ENCODE results near the gene OR10AD1.
"Not testable (repeated sequence)": the region's sequence is repeated elsewhere in the genome, so short reads cannot be mapped to it uniquely, and the experiment has no call there.

Gene OR10AD1

GRCh38 chr12:48221645-48222044 lies 18.6 kb upstream of the OR10AD1 start:
- no peak overlapping the region for H3K4me3 ChIP-seq (ENCODE audit: low read depth, low read length)
- TF ChIP-seq MYC (IDR thresholded peaks at IDR 0.05; ENCODE audit: low read depth, low read length), result no peak
- TF ChIP-seq, protein P1, sequence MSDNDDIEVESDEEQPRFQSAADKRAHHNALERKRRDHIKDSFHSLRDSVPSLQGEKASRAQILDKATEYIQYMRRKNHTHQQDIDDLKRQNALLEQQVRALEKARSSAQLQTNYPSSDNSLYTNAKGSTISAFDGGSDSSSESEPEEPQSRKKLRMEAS (IDR thresholded peaks at IDR 0.05; ENCODE audit: low read depth, low read length), result no peak
- TF ChIP-seq POLR2A (IDR thresholded peaks at IDR 0.05; ENCODE audit: extremely low read depth, insufficient read length), result no peak
- TF ChIP-seq CTCF (IDR thresholded peaks at IDR 0.05; ENCODE audit: low read depth, low read length), result no peak
- no peak for DNase-seq (ENCODE audit: low read depth)

GRCh38 chr12:48220701-48221100 lies 17.6 kb upstream of the OR10AD1 start:
- DNase-seq (ENCODE audit: low read depth), result no peak
- H3K4me3 ChIP-seq (ENCODE audit: low read depth, low read length), result no peak overlapping the region
- TF ChIP-seq POLR2A (IDR thresholded peaks at IDR 0.05; ENCODE audit: extremely low read depth, insufficient read length), result no peak
- TF ChIP-seq MYC (IDR thresholded peaks at IDR 0.05; ENCODE audit: low read depth, low read length), result no peak
- TF ChIP-seq, protein P1 (IDR thresholded peaks at IDR 0.05; ENCODE audit: low read depth, low read length), result no peak
- no peak for TF ChIP-seq CTCF (IDR thresholded peaks at IDR 0.05; ENCODE audit: low read depth, low read length)

DNA sequence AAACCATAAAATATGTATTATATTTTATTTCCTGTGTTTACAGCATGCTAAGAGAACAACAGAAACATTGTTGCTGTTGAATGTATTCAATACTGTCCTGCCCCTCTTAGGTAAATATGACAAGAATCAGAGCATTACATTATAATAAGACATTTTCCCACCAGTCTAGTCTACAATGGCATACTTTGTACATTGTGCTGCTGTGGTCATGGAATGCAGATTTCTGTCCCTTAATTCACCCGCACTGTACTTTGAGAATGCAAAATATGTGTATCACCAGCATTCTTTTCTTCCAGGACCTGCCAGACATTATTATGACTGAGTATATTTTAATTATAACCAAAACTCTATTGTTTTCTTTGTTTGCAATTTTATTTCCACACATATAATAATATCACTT lies 16.5 kb upstream of the OR10AD1 start:
- no peak for TF ChIP-seq MYC (IDR thresholded peaks at IDR 0.05; ENCODE audit: low read depth, low read length)
- TF ChIP-seq CTCF (IDR thresholded peaks at IDR 0.05; ENCODE audit: low read depth, low read length), result no peak
- DNase-seq (ENCODE audit: low read depth), result no peak
- H3K4me3 ChIP-seq (ENCODE audit: low read depth, low read length), result no peak overlapping the region

DNA sequence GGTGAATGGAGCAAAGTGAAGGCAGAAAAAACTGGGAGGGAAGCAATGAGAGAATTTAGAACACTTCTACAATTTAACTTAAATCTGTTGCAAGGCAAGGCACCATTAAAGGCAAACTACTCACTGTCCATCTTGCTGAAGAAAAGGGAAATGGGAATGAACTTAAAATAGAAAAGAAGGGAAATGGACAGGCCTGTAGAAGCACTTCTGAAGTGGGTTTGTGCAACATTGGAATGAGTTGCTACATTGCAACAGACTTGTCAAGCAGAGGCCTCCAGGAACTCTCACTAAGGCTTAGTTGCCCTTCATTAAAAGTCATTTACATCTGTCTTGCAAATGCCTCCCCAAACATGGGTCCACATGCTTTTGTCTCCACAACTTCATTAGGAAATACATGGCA lies 13.7 kb upstream of the OR10AD1 start:
- H3K4me3 ChIP-seq (ENCODE audit: low read depth, low read length), result no peak overlapping the region
- peak; percentile 73 for DNase-seq (ENCODE audit: low read depth)
- TF ChIP-seq, protein P1 (IDR thresholded peaks at IDR 0.05; ENCODE audit: low read depth, low read length), result no peak
- TF ChIP-seq POLR2A (IDR thresholded peaks at IDR 0.05; ENCODE audit: extremely low read depth, insufficient read length), result no peak
- TF ChIP-seq CTCF (IDR thresholded peaks at IDR 0.05; ENCODE audit: low read depth, low read length), result no peak
- no peak for TF ChIP-seq MYC (IDR thresholded peaks at IDR 0.05; ENCODE audit: low read depth, low read length)

DNA sequence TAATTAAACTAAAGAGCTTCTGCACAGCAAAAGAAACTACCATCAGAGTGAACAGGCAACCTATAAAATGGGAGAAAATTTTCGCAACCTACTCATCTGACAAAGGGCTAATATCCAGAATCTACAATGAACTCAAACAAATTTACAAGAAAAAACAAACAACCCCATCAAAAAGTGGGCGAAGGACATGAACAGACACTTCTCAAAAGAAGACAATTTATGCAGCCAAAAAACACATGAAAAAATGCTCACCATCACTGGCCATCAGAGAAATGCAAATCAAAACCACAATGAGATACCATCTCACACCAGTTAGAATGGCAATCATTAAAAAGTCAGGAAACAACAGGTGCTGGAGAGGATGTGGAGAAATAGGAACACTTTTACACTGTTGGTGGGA lies 6.4 kb upstream of the OR10AD1 start:
- not testable (repeated sequence) for DNase-seq (ENCODE audit: low read depth); H3K4me3 ChIP-seq (ENCODE audit: low read depth, low read length)

DNA sequence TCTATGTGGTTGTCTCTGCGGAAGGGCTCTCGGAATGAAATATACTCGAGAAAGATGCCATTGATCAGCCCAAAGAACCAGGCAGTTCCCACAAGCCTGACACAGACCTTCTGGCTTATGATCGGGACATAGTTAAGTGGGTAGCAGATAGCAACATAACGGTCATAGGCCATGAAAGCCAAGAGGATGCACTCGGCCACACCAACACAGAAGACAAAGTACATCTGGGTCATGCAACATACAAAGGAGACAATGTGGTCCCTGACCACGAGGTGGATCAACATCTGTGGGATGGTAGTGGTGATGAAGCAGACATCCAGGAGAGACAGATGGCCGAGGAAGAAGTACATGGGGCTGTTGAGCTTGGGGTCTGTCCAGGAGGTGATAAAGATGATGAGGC lies 326 bp downstream of the OR10AD1 start:
- TF ChIP-seq CTCF (IDR thresholded peaks at IDR 0.05; ENCODE audit: low read depth, low read length) (no peak), POLR2A (IDR thresholded peaks at IDR 0.05; ENCODE audit: extremely low read depth, insufficient read length) (no peak), MYC (IDR thresholded peaks at IDR 0.05; ENCODE audit: low read depth, low read length) (no peak)
- TF ChIP-seq, protein P1 (IDR thresholded peaks at IDR 0.05; ENCODE audit: low read depth, low read length), result no peak
- H3K4me3 ChIP-seq (ENCODE audit: low read depth, low read length), result no peak overlapping the region
- no peak for DNase-seq (ENCODE audit: low read depth)
